Measurements from ENCODE around the gene ULK2. TPM values are rescaled to one million over a fixed set of nuclear protein-coding genes. Genes with fewer than 3 reads are reported as not detected.

The ULK2 gene
- total RNA-seq, 1 experiment from 2014 or later: 30.2 TPM

DNA sequence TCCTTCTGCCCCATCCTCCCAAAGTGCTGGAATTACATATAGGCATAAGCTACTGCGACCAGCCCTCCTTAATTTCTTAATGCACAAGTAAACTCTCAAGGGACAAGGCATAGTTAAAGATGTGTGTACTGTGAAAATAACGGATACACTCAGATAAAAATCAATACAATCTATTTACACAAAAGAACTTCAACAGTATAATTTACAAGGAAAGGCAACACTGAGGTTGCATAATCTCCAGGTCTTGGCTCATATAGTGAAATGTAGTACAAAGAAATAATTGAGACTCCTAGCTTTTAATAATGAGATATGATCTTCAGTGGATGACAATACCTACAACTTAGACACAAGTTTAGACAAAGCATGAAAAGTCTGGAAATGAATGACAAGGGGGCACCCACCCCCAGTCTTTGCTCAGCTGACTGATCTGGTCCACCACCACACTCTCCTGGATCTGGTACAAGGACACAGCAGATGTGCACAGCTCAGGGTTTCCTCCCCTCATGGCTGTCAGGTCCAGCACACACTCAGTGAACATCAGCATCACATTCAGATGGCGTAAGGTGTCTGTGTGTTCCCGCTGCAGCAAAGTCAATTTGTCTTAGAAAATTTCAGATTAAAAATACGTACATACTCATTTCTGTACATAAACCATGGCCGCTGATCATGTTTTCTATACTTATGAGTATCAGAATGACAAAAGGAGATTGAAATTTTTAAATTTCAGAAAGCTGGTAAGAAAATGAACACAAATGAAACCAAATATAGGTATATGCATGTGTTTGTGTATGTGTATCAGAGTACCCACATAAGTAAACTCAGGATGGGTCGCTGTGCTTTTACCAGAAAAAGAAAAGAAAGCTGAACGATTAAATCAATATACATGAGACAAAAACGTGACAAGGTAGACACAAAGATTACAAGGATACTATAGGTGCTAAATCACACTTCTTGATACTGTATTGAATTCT is 86.0 kb downstream of the ULK2 start:
- Histone ChIP-seq H3K9ac (ENCODE audit: low read length) (no peak overlapping the region), H3K4me1 (ENCODE audit: insufficient read depth, low read length) (no peaks in the 10 kb centered on the region), H2AFZ (ENCODE audit: low read length) (no peak overlapping the region), H3K27me3 (ENCODE audit: low read length) (no peaks in the 10 kb centered on the region), H3K4me3 (ENCODE audit: low read length) (no peak overlapping the region), H3K36me3 (ENCODE audit: low read depth, low read length) (no peaks in the 10 kb centered on the region), H3K9me3 (ENCODE audit: low read length) (no peaks in the 10 kb centered on the region), H3K9me2 (replicated peaks; ENCODE audit: low read length) (no peaks in the 10 kb centered on the region), H3K27ac (ENCODE audit: low read length) (no peak overlapping the region), H3F3A (ENCODE audit: low read length, unreplicated experiment) (no peaks in the 10 kb centered on the region), H3K79me2 (ENCODE audit: low read length) (no peaks in the 10 kb centered on the region), H4K20me1 (ENCODE audit: low read length) (no peaks in the 10 kb centered on the region), H3K4me2 (ENCODE audit: low read length) (no peak overlapping the region)
- DNase-seq (peak; percentile 25), ATAC-seq (peak; percentile 87)
- ChIA-PET POLR2A (ENCODE audit: unreplicated experiment) (interaction anchor here (0.6 to 1.1 kb wide), 2 partner anchors 9 to 30 kb away, joined by 3 to 7 read pairs; no protein-coding TSS in a partner anchor), CTCF (no interaction called here)
- no TSS peak for BruUV-seq (replicated peaks)
- intact Hi-C loops (cut with micrococcal nuclease): no loop called here
- no peak for TF ChIP-seq EZH2phosphoT487 (IDR thresholded peaks at IDR 0.05; ENCODE audit: borderline replicate concordance, low read length)
- TF ChIP-seq, protein P1, sequence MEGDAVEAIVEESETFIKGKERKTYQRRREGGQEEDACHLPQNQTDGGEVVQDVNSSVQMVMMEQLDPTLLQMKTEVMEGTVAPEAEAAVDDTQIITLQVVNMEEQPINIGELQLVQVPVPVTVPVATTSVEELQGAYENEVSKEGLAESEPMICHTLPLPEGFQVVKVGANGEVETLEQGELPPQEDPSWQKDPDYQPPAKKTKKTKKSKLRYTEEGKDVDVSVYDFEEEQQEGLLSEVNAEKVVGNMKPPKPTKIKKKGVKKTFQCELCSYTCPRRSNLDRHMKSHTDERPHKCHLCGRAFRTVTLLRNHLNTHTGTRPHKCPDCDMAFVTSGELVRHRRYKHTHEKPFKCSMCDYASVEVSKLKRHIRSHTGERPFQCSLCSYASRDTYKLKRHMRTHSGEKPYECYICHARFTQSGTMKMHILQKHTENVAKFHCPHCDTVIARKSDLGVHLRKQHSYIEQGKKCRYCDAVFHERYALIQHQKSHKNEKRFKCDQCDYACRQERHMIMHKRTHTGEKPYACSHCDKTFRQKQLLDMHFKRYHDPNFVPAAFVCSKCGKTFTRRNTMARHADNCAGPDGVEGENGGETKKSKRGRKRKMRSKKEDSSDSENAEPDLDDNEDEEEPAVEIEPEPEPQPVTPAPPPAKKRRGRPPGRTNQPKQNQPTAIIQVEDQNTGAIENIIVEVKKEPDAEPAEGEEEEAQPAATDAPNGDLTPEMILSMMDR (conservative IDR thresholded peaks at IDR 0.05; ENCODE audit: low read depth, low read length): no peak
- no peak for TF ChIP-seq EZH2 (IDR thresholded peaks at IDR 0.05; ENCODE audit: low read length, unreplicated experiment)

- H3K9me3 ChIP-seq (ENCODE audit: low read length): no peaks in the 10 kb centered on the region
- no TSS peak for BruUV-seq (replicated peaks)
- TF ChIP-seq, protein P1 (conservative IDR thresholded peaks at IDR 0.05; ENCODE audit: low read depth, low read length): no peak
- TF ChIP-seq EZH2 (IDR thresholded peaks at IDR 0.05; ENCODE audit: low read length, unreplicated experiment) (no peak), EZH2phosphoT487 (IDR thresholded peaks at IDR 0.05; ENCODE audit: borderline replicate concordance, low read length) (no peak)
- H3K4me1 ChIP-seq (ENCODE audit: insufficient read depth, low read length): no peaks in the 10 kb centered on the region
- no peak overlapping the region for H3K4me3 ChIP-seq (ENCODE audit: low read length)
- DNase-seq: no peak
- H3K27ac ChIP-seq (ENCODE audit: low read length): no peak overlapping the region
- no peaks in the 10 kb centered on the region for H4K20me1 ChIP-seq (ENCODE audit: low read length)
- no peak for ATAC-seq
- ChIA-PET CTCF (no interaction called here), POLR2A (ENCODE audit: unreplicated experiment) (no interaction called here)
- H3K27me3 ChIP-seq (ENCODE audit: low read length): no peaks in the 10 kb centered on the region
- no peaks in the 10 kb centered on the region for H3K79me2 ChIP-seq (ENCODE audit: low read length)
- no peaks in the 10 kb centered on the region for H3K36me3 ChIP-seq (ENCODE audit: low read depth, low read length)
- no peak overlapping the region for H3K4me2 ChIP-seq (ENCODE audit: low read length)
- H3F3A ChIP-seq (ENCODE audit: low read length, unreplicated experiment): no peaks in the 10 kb centered on the region
- no peaks in the 10 kb centered on the region for H3K9me2 ChIP-seq (replicated peaks; ENCODE audit: low read length)
- intact Hi-C loops (cut with micrococcal nuclease): no loop called here
- H2AFZ ChIP-seq (ENCODE audit: low read length): no peak overlapping the region
- no peak overlapping the region for H3K9ac ChIP-seq (ENCODE audit: low read length)
Measured at GRCh38 chr17:19780846-19781245, 86.9 kb downstream of the ULK2 start.

GRCh38 chr17:19773534-19773933 is 94.2 kb downstream of the ULK2 start:
- intact Hi-C loops (cut with micrococcal nuclease): no loop called here
- H3F3A ChIP-seq (ENCODE audit: low read length, unreplicated experiment): no peaks in the 10 kb centered on the region
- CTCF ChIA-PET: no interaction called here
- H3K4me1 ChIP-seq (ENCODE audit: insufficient read depth, low read length): peaks cover 12% of the 10 kb centered on the region
- ATAC-seq (no peak), DNase-seq (no peak)
- H3K27ac ChIP-seq (ENCODE audit: low read length): no peak overlapping the region
- no peaks in the 10 kb centered on the region for H3K36me3 ChIP-seq (ENCODE audit: low read depth, low read length)
- no peak overlapping the region for H3K4me3 ChIP-seq (ENCODE audit: low read length)
- no peaks in the 10 kb centered on the region for H3K27me3 ChIP-seq (ENCODE audit: low read length)
- H4K20me1 ChIP-seq (ENCODE audit: low read length): no peaks in the 10 kb centered on the region
- H2AFZ ChIP-seq (ENCODE audit: low read length): no peak overlapping the region
- TF ChIP-seq EZH2 (IDR thresholded peaks at IDR 0.05; ENCODE audit: low read length, unreplicated experiment): no peak
- TF ChIP-seq EZH2phosphoT487 (IDR thresholded peaks at IDR 0.05; ENCODE audit: borderline replicate concordance, low read length): no peak
- TF ChIP-seq, protein P1 (conservative IDR thresholded peaks at IDR 0.05; ENCODE audit: low read depth, low read length): no peak
- H3K9ac ChIP-seq (ENCODE audit: low read length): no peak overlapping the region
- no peaks in the 10 kb centered on the region for H3K9me2 ChIP-seq (replicated peaks; ENCODE audit: low read length)
- no TSS peak for BruUV-seq (replicated peaks)
- H3K79me2 ChIP-seq (ENCODE audit: low read length): no peaks in the 10 kb centered on the region
- H3K4me2 ChIP-seq (ENCODE audit: low read length): no peak overlapping the region
- H3K9me3 ChIP-seq (ENCODE audit: low read length): no peaks in the 10 kb centered on the region
- POLR2A ChIA-PET (ENCODE audit: unreplicated experiment): no interaction called here

Measured in PC-3 (cell line).